ENCODE results near the gene GRB2. TPM values are rescaled to one million over a fixed set of nuclear protein-coding genes. Genes with fewer than 3 reads are reported as not detected.

GRB2 gene
- total RNA-seq, 6 donors from 2014 or later, result 103 to 168 (median 151) TPM

- H3K36me3 ChIP-seq, result no peaks in the 10 kb centered on the region
- no peak overlapping the region for H3K4me3 ChIP-seq
- DNase-seq (no peak), ATAC-seq (ENCODE audit: low FRiP score in 2 of 2) (no peak)
- H3K27ac ChIP-seq, result peak overlapping the region in 3 of 4 donors; percentile 0 to 24 (median 20)
- peaks cover 21 to 53% (median 34%) of the 10 kb centered on the region in 4 donors for H3K4me1 ChIP-seq
- no peaks in the 10 kb centered on the region for H3K27me3 ChIP-seq
- no peaks in the 10 kb centered on the region for H3K9me3 ChIP-seq
- 75 to 76% methylated on average over 9 of the region's 9 CpGs for WGBS, 2 donors
- TF ChIP-seq POLR2A (IDR thresholded peaks at IDR 0.05) (no peak), CTCF (IDR thresholded peaks at IDR 0.05) (no peak), POLR2AphosphoS5 (IDR thresholded peaks at IDR 0.05) (no peak), EP300 (IDR thresholded peaks at IDR 0.05) (no peak)
These were observed 49.1 kb downstream of the GRB2 start for GRCh38 chr17:75356260-75356937.

GRCh38 chr17:75353176-75353575 lies 52.3 kb downstream of the GRB2 start:
- peaks cover 7 to 52% (median 27%) of the 10 kb centered on the region in 4 donors for H3K4me1 ChIP-seq

GRCh38 chr17:75352079-75352569 lies 53.4 kb downstream of the GRB2 start:
- DNase-seq (peak; percentile 43 to 49), ATAC-seq (ENCODE audit: low FRiP score in 2 of 2) (no peak)
- no peak for TF ChIP-seq POLR2A (IDR thresholded peaks at IDR 0.05)
- peaks cover 13 to 54% (median 36%) of the 10 kb centered on the region in 4 donors for H3K4me1 ChIP-seq
- H3K36me3 ChIP-seq, result no peaks in the 10 kb centered on the region
- no peaks in the 10 kb centered on the region for H3K9me3 ChIP-seq
- H3K27ac ChIP-seq, result peak overlapping the region in 1 of 4 donors; percentile 48
- H3K27me3 ChIP-seq, result no peaks in the 10 kb centered on the region
- WGBS, 2 donors, result 44 to 55% methylated on average over 7 of the region's 7 CpGs
- no peak overlapping the region for H3K4me3 ChIP-seq

More at GRCh38 chr17:75353176-75353575, 52.3 kb downstream of the GRB2 start:
- 93% methylated on average over 8 of the region's 8 CpGs for WGBS, 2 donors
- Histone ChIP-seq H3K27ac (no peak overlapping the region), H3K36me3 (no peaks in the 10 kb centered on the region), H3K4me3 (no peak overlapping the region), H3K9me3 (no peaks in the 10 kb centered on the region), H3K27me3 (no peaks in the 10 kb centered on the region)
- no peak for TF ChIP-seq EP300 (IDR thresholded peaks at IDR 0.05)
- no peak for TF ChIP-seq CTCF (IDR thresholded peaks at IDR 0.05)
- TF ChIP-seq POLR2A (IDR thresholded peaks at IDR 0.05), result no peak
- TF ChIP-seq POLR2AphosphoS5 (IDR thresholded peaks at IDR 0.05), result no peak
- ATAC-seq (ENCODE audit: low FRiP score in 2 of 2) (no peak), DNase-seq (no peak)

- H3K36me3 ChIP-seq, result no peaks in the 10 kb centered on the region
- H3K27me3 ChIP-seq, result no peaks in the 10 kb centered on the region
- H3K4me1 ChIP-seq, result peaks cover 21 to 56% (median 35%) of the 10 kb centered on the region in 4 donors
- H3K27ac ChIP-seq, result no peak overlapping the region
- WGBS, 2 donors, result 88 to 92% methylated on average over 9 of the region's 9 CpGs
- TF ChIP-seq POLR2AphosphoS5 (IDR thresholded peaks at IDR 0.05) (no peak), POLR2A (IDR thresholded peaks at IDR 0.05) (no peak), CTCF (IDR thresholded peaks at IDR 0.05) (no peak), EP300 (IDR thresholded peaks at IDR 0.05) (no peak)
- H3K4me3 ChIP-seq, result no peak overlapping the region
- H3K9me3 ChIP-seq, result no peaks in the 10 kb centered on the region
- DNase-seq, result no peak
- ATAC-seq (ENCODE audit: low FRiP score in 2 of 2), result no peak
These were observed 54.8 kb downstream of the GRB2 start for GRCh38 chr17:75350706-75351105.

- Histone ChIP-seq H3K4me3 (no peak overlapping the region), H3K27me3 (no peaks in the 10 kb centered on the region), H3K4me1 (peaks cover 28 to 63% (median 38%) of the 10 kb centered on the region in 4 donors), H3K36me3 (no peaks in the 10 kb centered on the region), H3K9me3 (no peaks in the 10 kb centered on the region), H3K27ac (no peak overlapping the region)
- ATAC-seq (ENCODE audit: low FRiP score in 2 of 2), result no peak
- TF ChIP-seq POLR2A (IDR thresholded peaks at IDR 0.05) (no peak), CTCF (IDR thresholded peaks at IDR 0.05) (no peak), EP300 (IDR thresholded peaks at IDR 0.05) (no peak), POLR2AphosphoS5 (IDR thresholded peaks at IDR 0.05) (no peak)
- no peak for DNase-seq
These were observed 55.4 kb downstream of the GRB2 start for GRCh38 chr17:75350029-75350428.

Measured in upper lobe of left lung (tissue), 6 donors.